Mucosa of descending colon (tissue), 3 donors: ENCODE results near the gene TBC1D12. TPM values are rescaled to one million over a fixed set of nuclear protein-coding genes. Genes with fewer than 3 reads are reported as not detected.

Experiments
- ATAC-seq: fragments of 200-7000 bp; cut with Tn5 transposase; one replicate; pipeline ENCODE4 v1.9.1; 2020; ENCODE audit warnings: mild to moderate bottlenecking, moderate library complexity
- DNase-seq, 3 donors: peaks; one replicate each; pipeline ENCODE4 v3.0.0-alpha.2; 2020
- H3K36me3 ChIP-seq: fragments of 200-600 bp; one replicate; pipeline ENCODE4 v1.8.0; 2021; ENCODE audit warnings: low read depth, mild to moderate bottlenecking
- H3K4me1 ChIP-seq: fragments of 200-600 bp; one replicate; pipeline ENCODE4 v1.8.0; 2021; ENCODE audit warnings: low read depth, mild to moderate bottlenecking
- H3K4me3 ChIP-seq: fragments of 200-600 bp; one replicate; pipeline ENCODE4 v1.8.0; 2021; ENCODE audit warnings: mild to moderate bottlenecking
- H3K9me3 ChIP-seq: fragments of 200-600 bp; one replicate; pipeline ENCODE4 v1.8.0; 2021; ENCODE audit warnings: mild to moderate bottlenecking
- intact Hi-C, 2 donors: fragments of 100-400 bp; cut with DNase I in 1 of 2; cut with micrococcal nuclease in 1 of 2; formaldehyde crosslinking; loops; one replicate each; pipeline versions ENCODE4 v1.11.0 to v1.11.1; 2022; cut with DNase I, micrococcal nuclease
- total RNA-seq, 3 donors: library from RNA; stranded (reverse); fragmentation: NEBNext Ultra II Directional in 2 of 3; extraction: Animal tissue kit (Norgen Biotek cat#: 25700) in 2 of 3; gene quantifications; one replicate each; pipeline versions ENCODE4 v1.2.1 to v1.2.4, GENCODE V29; 2021 to 2023
- TF ChIP-seq, protein P1 (sequence below): fragments of 200-600 bp; IDR thresholded peaks from one replicate; pipeline ENCODE4 v1.8.0; 2022; ENCODE audit warnings: antibody characterized with exemption, mild to moderate bottlenecking
- donor health status: DM: no; HTN: no; CAD: no; lungs with moderate emphysema.
- donor health status: DM: no; HTN: no; CAD: no.
- donor health status: DM: no; HTN: yes; CAD: no.

TBC1D12 gene
- total RNA-seq, 3 donors from 2014 or later, result 13.6 to 20.2 (median 18.5) TPM

DNA sequence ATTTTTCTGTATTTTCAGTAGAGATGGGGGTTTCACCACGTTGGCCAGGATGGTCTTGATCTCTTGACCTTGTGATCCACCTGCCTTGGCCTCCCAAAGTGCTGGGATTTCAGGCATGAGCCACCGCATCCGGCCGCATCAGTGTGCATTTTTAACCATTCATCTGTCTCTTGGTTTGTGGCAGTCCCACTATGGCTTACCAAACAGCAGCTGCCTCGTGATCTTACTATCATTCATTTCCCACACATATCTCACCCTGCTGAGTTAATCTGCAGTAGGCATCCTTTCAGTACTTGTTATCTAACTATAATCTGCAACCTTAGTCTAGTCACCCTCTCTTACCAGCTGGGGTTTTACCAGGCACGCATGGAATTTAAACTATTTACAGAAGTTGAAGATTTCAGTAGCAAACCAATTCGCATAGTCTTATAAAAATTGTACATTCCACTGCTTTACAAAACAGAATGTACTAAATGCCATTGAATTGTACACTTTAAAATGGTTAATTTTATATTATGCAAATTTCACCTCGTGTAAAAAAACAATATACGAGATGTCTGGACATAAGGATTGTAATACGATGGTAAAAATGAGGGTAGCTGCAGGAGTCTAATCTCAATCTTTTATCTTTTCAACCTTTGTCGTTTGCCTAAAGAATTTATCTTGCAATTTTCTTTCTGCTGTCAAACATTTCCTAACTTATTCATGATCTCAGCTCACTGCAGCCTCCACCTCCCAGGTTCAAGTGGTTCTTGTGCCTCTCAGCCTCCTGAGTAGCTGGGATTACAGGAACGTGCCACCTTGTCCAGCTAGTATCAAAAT lies 4.6 kb upstream of the TBC1D12 start:
- Histone ChIP-seq H3K4me1 (no peaks in the 10 kb centered on the region), H3K36me3 (no peaks in the 10 kb centered on the region), H3K4me3 (no peak overlapping the region), H3K9me3 (no peaks in the 10 kb centered on the region)
- no peak for ATAC-seq
- DNase-seq, result no peak
- TF ChIP-seq, protein P1, sequence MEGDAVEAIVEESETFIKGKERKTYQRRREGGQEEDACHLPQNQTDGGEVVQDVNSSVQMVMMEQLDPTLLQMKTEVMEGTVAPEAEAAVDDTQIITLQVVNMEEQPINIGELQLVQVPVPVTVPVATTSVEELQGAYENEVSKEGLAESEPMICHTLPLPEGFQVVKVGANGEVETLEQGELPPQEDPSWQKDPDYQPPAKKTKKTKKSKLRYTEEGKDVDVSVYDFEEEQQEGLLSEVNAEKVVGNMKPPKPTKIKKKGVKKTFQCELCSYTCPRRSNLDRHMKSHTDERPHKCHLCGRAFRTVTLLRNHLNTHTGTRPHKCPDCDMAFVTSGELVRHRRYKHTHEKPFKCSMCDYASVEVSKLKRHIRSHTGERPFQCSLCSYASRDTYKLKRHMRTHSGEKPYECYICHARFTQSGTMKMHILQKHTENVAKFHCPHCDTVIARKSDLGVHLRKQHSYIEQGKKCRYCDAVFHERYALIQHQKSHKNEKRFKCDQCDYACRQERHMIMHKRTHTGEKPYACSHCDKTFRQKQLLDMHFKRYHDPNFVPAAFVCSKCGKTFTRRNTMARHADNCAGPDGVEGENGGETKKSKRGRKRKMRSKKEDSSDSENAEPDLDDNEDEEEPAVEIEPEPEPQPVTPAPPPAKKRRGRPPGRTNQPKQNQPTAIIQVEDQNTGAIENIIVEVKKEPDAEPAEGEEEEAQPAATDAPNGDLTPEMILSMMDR, result no peak
- intact Hi-C loops, result no loop called here

DNA sequence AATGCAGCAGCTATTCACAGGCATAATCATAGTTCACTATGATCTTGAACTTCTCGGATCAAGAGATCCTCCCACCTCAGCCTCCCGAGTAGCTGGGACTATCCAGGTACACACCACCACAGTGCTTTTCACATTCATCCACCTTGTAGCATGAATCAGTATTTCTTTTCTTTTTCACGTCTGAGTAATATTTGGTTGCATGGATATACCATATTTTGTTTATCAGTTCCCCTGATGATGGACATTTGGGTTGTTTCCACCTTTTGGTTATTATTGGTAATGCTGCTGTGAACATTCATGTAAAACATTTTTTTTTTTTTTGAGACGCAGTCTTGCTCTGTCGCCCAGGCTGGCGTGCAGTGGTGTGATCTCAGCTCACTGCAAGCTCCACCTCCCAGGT lies 3.6 kb upstream of the TBC1D12 start:
- ATAC-seq (no peak), DNase-seq (no peak)
- no peaks in the 10 kb centered on the region for H3K4me1 ChIP-seq
- no peaks in the 10 kb centered on the region for H3K9me3 ChIP-seq
- intact Hi-C loops, result no loop called here
- no peak overlapping the region for H3K4me3 ChIP-seq
- H3K36me3 ChIP-seq, result no peaks in the 10 kb centered on the region
- TF ChIP-seq, protein P1, result no peak

DNA sequence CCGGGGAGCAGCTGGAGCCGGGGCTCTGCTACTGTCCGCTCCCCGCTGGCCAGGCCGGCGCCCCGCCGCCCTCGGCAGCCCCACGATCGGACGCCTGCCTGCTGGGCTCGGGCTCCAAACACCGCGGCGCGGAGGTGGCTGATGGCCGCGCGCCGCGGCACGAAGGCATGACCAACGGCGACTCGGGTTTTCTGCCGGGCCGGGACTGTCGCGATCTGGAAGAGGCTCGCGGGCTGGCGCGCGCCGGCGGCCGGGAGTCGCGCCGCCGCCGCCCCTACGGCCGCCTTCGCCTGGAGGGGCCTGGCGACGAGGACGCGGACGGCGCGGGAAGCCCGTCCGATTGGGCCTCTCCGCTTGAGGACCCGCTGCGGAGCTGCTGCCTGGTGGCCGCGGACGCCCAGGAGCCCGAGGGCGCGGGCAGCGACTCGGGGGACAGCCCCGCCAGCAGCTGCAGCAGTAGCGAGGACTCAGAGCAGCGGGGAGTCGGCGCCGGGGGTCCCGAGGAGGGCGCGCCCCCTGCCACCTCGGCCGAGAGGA lies 570 bp downstream of the TBC1D12 start:
- Histone ChIP-seq H3K36me3 (no peaks in the 10 kb centered on the region), H3K4me1 (peaks cover 13% of the 10 kb centered on the region), H3K9me3 (no peaks in the 10 kb centered on the region), H3K4me3 (peak overlapping the region; percentile 86)
- ATAC-seq (peak; percentile 55), DNase-seq (peak in 2 of 3 donors; percentile 39 to 67)
- TF ChIP-seq, protein P1, result no peak
- intact Hi-C loops, result no loop called here

DNA sequence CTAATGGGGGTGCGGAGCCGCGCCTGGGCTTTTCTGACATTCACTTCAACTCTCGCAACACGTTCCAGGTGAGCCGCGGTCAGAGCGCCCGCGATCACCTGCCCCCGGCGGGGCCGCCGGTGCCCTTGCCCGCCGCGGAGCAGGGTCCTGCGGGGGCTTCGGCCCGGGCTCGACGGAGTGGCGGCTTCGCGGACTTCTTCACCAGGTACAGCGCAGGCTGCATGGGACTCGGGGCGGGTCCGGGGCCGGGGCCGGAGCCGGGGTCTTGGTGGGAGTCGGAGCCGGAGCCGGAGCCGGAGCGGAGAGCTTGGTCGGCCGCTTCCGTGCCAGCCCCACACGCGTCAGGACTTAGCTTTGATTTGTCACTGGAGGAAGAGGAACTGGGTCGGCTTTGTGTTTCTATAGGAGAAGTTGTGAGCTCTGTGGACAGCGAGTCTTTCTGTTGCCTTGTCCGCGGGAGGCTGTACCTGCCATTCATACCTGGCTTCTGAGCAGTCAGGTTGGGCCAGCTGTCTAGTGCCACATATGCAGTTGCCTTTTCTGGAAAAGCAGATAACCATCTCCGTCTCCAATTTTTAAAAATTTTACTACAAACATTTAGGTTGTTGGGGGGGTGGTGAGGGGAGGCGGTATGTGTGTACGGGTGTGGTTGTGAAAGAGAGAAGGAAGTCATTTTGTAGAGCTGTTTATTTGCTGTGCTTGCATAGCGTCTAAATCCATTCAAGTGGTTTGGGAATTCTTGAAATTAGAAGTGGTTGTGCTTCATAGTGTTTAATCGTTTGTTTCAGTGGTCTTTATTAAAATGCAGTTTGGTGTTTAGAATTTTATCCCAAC lies 1.3 kb downstream of the TBC1D12 start:
- H3K4me1 ChIP-seq, result peaks cover 13% of the 10 kb centered on the region
- TF ChIP-seq, protein P1, result no peak
- no peaks in the 10 kb centered on the region for H3K9me3 ChIP-seq
- peak; percentile 73 for ATAC-seq
- DNase-seq, result peak; percentile 76 to 79 (median 77)
- H3K4me3 ChIP-seq, result peak overlapping the region; percentile 86
- intact Hi-C loops, result no loop called here
- no peaks in the 10 kb centered on the region for H3K36me3 ChIP-seq

DNA sequence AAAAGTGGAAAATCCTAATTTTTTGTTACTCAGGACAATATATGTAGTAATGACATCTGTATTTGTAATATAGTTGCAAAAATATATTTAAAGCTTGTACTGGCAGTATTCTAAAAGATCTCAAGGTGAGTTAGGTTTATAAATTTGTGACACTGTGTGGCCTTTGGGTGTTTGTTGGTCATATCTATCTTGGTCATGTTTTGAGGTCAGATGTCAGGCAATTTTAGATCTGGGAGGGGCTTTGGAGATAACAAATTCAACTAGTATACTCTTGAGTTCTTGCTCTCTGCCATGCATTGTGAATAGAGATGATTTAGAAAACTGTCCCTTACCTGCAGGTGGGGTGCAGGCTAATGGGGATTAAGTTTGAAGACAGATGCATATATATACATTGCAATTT lies 3.1 kb downstream of the TBC1D12 start:
- ATAC-seq, result no peak
- peaks cover 13% of the 10 kb centered on the region for H3K4me1 ChIP-seq
- intact Hi-C loops, result no loop called here
- no peak overlapping the region for H3K4me3 ChIP-seq
- H3K9me3 ChIP-seq, result no peaks in the 10 kb centered on the region
- H3K36me3 ChIP-seq, result no peaks in the 10 kb centered on the region
- TF ChIP-seq, protein P1, result no peak
- DNase-seq, result no peak
